Tibial artery (tissue), 4 donors: ENCODE data around the gene B3GNT5.

Experiments used
- DNase-seq, 2 donors: peaks; one replicate each; pipeline ENCODE4 v3.0.0-alpha.2; 2019
- H3K27ac ChIP-seq, 2 donors: fragments of 200-600 bp; sonication (generic) in 1 of 2; 1 replicate in 1 of 2; 2 replicates in 1 of 2; pipeline ENCODE4 v1.5.1; 2018 to 2019; ENCODE audit warnings: mild to moderate bottlenecking in 1 of 2
- H3K27me3 ChIP-seq, 2 donors: fragments of 200-600 bp; sonication (generic) in 1 of 2; one replicate each; pipeline versions ENCODE4 v1.5.1 to v1.6.0; 2016 to 2019
- H3K36me3 ChIP-seq, 3 donors: fragments of 200-600 bp; sonication (generic) in 2 of 3; one replicate each; pipeline ENCODE4 v1.5.1; 2016 to 2019; ENCODE audit warnings: mild to moderate bottlenecking in 2 of 3
- H3K4me1 ChIP-seq, 4 donors: fragments of 200-600 bp; sonication (generic) in 2 of 4; 1 replicate in 3 of 4; 2 replicates in 1 of 4; pipeline ENCODE4 v1.5.1; 2016 to 2019
- H3K4me3 ChIP-seq, 2 donors: fragments of 200-600 bp; sonication (generic) in 1 of 2; 1 replicate in 1 of 2; 2 replicates in 1 of 2; pipeline ENCODE4 v1.5.1; 2018 to 2019; ENCODE audit warnings: mild to moderate bottlenecking in 2 of 2
- H3K9me3 ChIP-seq, 3 donors: fragments of 200-600 bp; sonication (generic) in 1 of 3; one replicate each; pipeline ENCODE4 v1.5.1; 2016 to 2019
- CTCF ChIP-seq, 2 experiments: fragments of 200-600 bp in 1 of 2; fragments of 450-650 bp in 1 of 2; IDR thresholded peaks; one replicate each; pipeline ENCODE4 v1.5.1; 2017 to 2019; ENCODE audit warnings: antibody characterized with exemption in 2 of 2, mild to moderate bottlenecking in 1 of 2, moderate library complexity in 1 of 2
- intact Hi-C: fragments of 100-400 bp; cut with DNase I; formaldehyde crosslinking; loops from one replicate; pipeline ENCODE4 v1.15.0; 2023; ENCODE audit warnings: low total_unique reads

B3GNT5 gene

DNA sequence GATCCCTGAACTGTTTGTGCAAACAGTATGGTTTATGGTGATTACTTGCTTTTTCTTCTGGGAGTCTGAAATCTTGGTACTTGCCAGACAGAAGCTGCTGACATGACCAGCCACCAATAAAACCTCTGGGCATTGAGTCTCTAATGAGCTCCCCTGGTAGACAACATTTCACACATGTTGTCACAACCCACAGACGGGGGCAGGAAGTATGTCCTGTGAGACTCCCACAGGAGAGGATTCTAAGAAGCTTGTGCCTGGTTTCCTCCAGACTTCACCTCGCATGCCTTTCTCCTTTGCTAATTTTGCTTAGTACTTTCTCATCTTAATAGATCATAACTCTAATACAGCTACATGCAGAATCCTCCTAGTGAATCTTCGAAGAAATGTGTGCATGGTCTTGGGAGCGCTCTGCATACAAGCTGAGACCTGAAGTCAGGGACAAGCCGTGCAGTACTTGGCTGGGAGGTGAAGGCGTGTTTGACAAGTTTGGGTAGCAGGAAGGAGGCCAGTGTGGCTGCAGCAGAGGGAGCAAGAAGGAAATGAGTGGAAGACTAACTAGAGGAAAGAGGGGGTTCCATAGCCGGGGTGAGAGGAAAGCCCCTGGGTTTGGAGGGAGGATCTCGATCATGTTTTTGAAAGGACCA lies 49.0 kb downstream of the B3GNT5 start:
- DNase-seq: no peak
- Histone ChIP-seq H3K27ac (no peak overlapping the region), H3K36me3 (no peaks in the 10 kb centered on the region), H3K4me3 (no peak overlapping the region), H3K27me3 (no peaks in the 10 kb centered on the region), H3K9me3 (no peaks in the 10 kb centered on the region), H3K4me1 (no peaks in the 10 kb centered on the region)
- intact Hi-C loops: no loop called here
- TF ChIP-seq CTCF (IDR thresholded peaks at IDR 0.05): no peak

DNA sequence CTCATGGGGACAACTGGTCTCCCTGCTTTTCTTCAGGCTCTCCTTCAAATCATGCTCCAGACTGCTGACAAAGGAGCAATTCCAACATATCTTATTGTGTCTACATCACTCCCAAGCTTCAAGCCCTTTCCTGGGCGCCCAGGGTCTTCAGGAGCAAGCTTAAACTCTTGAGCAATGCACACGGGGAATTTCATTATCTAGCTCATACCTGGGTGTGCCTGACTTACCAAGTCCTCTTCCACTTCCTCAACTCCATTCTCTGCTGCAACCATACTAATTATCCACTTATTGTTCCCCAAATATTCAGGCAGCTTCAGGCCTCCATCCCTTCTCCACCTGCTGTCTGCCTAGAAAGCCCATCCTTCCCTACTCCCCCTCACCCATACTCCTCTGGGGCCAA lies 50.6 kb downstream of the B3GNT5 start:
- Histone ChIP-seq H3K27ac (no peak overlapping the region), H3K4me1 (no peaks in the 10 kb centered on the region), H3K9me3 (no peaks in the 10 kb centered on the region), H3K27me3 (no peaks in the 10 kb centered on the region), H3K4me3 (no peak overlapping the region), H3K36me3 (no peaks in the 10 kb centered on the region)
- no peak for DNase-seq
- intact Hi-C loops: no loop called here
- TF ChIP-seq CTCF (IDR thresholded peaks at IDR 0.05): no peak

GRCh38 chr3:183306798-183307671 lies 54.0 kb downstream of the B3GNT5 start:
- no peaks in the 10 kb centered on the region for H3K9me3 ChIP-seq
- intact Hi-C loops: no loop called here
- TF ChIP-seq CTCF (IDR thresholded peaks at IDR 0.05): no peak
- no peaks in the 10 kb centered on the region for H3K36me3 ChIP-seq
- H3K4me1 ChIP-seq: no peaks in the 10 kb centered on the region
- DNase-seq: peak; percentile 80 to 82
- no peak overlapping the region for H3K27ac ChIP-seq
- no peaks in the 10 kb centered on the region for H3K27me3 ChIP-seq
- no peak overlapping the region for H3K4me3 ChIP-seq

GRCh38 chr3:183307749-183308148 lies 54.7 kb downstream of the B3GNT5 start:
- no peak for TF ChIP-seq CTCF (IDR thresholded peaks at IDR 0.05)
- intact Hi-C loops: no loop called here
- H3K27me3 ChIP-seq: no peaks in the 10 kb centered on the region
- H3K4me1 ChIP-seq: no peaks in the 10 kb centered on the region
- H3K4me3 ChIP-seq: no peak overlapping the region
- H3K27ac ChIP-seq: no peak overlapping the region
- H3K36me3 ChIP-seq: no peaks in the 10 kb centered on the region
- H3K9me3 ChIP-seq: no peaks in the 10 kb centered on the region
- DNase-seq: no peak

DNA sequence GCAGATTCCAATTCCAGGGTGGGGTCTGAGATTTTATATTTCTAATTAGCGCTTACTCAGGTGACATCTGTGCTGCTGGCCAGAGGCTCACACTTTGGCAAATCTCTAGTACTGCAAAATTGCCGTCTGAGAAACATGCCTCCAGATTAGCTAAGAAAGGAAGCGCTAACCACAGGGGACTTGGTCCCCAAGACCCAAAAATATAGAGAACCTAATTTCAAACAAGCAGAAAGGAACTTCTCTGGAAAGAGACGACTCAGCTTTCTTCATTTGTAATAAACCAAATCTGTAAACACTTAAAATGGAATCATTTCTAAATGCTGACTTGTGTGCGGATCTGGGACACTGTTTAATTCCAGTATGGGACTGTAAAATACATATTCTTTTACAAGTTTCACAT lies 55.7 kb downstream of the B3GNT5 start:
- H3K27ac ChIP-seq: no peak overlapping the region
- no peaks in the 10 kb centered on the region for H3K36me3 ChIP-seq

More for the DNA sequence above, 55.7 kb downstream of the B3GNT5 start:
- H3K4me3 ChIP-seq: no peak overlapping the region
- no peaks in the 10 kb centered on the region for H3K9me3 ChIP-seq
- DNase-seq: no peak
- H3K4me1 ChIP-seq: no peaks in the 10 kb centered on the region
- H3K27me3 ChIP-seq: no peaks in the 10 kb centered on the region
- intact Hi-C loops: no loop called here
- TF ChIP-seq CTCF (IDR thresholded peaks at IDR 0.05): no peak
